Thoracic aorta (tissue), 2 donors: ENCODE results near the gene DAW1. TPM values are rescaled to one million over a fixed set of nuclear protein-coding genes. Genes with fewer than 3 reads are reported as not detected.
"Not testable (repeated sequence)": the region's sequence is repeated elsewhere in the genome, so short reads cannot be mapped to it uniquely, and the experiment has no call there.

Experiments used
- ATAC-seq: fragments of 150-250 bp; one replicate; pipeline ENCODE4 v1.8.0; 2017; ENCODE audit warnings: low read depth; ENCODE audit not compliant: insufficient number of reproducible peaks, low FRiP score
- DNase-seq: peaks from one replicate; pipeline ENCODE4 v3.0.0-alpha.2; 2020; ENCODE audit warnings: low spot score
- H3K27ac ChIP-seq, 2 donors: fragments of 200-600 bp; sonication (generic); 1 replicate in 1 of 2; 2 replicates in 1 of 2; pipeline ENCODE4 v1.5.1; 2016; ENCODE audit warnings: mild to moderate bottlenecking in 2 of 2, moderate library complexity in 2 of 2
- H3K27me3 ChIP-seq: fragments of 200-600 bp; sonication (generic); replicated peaks from 2 replicates; pipeline ENCODE4 v1.6.0; 2016; ENCODE audit warnings: mild to moderate bottlenecking; ENCODE audit not compliant: insufficient read depth
- H3K36me3 ChIP-seq: fragments of 200-600 bp; sonication (generic); one replicate; pipeline ENCODE4 v1.5.1; 2016
- H3K4me1 ChIP-seq, 2 donors: fragments of 200-600 bp; sonication (generic); 1 replicate in 1 of 2; 2 replicates in 1 of 2; pipeline versions ENCODE4 v1.5.1 to v1.6.0; 2016; ENCODE audit warnings: low read depth in 2 of 2, mild to moderate bottlenecking in 1 of 2; ENCODE audit not compliant: control insufficient read depth in 1 of 2
- H3K4me3 ChIP-seq: fragments of 200-600 bp; sonication (generic); 2 replicates; pipeline ENCODE4 v1.5.1; 2016; ENCODE audit warnings: mild to moderate bottlenecking
- H3K9me3 ChIP-seq: fragments of 200-600 bp; sonication (generic); 2 replicates; pipeline ENCODE4 v1.5.1; 2016
- total RNA-seq, 2 donors: library from RNA; depleted of rRNA; stranded (reverse); fragments of >200 nt; gene quantifications; one replicate each; pipeline versions ENCODE4 v1.1.0 to v1.2.3, GENCODE V29; 2016
- TF ChIP-seq, protein P1 (sequence below): fragments of 200-600 bp; sonication (generic); IDR thresholded peaks from one replicate; pipeline ENCODE4 v1.5.1; 2019; ENCODE audit warnings: antibody characterized with exemption

The DAW1 gene
- total RNA-seq, 2 donors from 2014 or later: 1.1 to 1.2 TPM

DNA sequence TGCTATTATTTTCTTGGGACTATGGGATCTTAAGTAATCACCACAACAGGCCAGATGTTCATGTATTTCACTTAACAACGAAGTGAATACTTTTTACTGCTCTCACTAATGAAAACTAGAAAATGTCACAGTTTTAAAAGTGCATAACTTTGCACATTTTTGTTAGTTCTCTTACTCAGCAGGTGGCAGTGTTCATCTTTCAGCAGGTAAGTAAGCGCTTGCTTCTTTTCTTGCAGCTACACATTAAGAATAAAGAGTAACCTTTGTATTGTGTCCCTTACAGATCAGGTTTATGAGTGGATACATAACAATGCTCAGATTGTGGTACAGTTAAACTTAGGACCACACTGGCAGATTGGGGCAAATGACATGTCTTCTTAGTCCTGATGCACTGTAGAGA lies 61.0 kb downstream of the DAW1 start:
- Histone ChIP-seq H3K27me3 (no peaks in the 10 kb centered on the region), H3K36me3 (no peaks in the 10 kb centered on the region), H3K9me3 (peaks cover 6% of the 10 kb centered on the region), H3K27ac (no peak overlapping the region), H3K4me1 (no peaks in the 10 kb centered on the region), H3K4me3 (no peak overlapping the region)
- TF ChIP-seq, protein P1, sequence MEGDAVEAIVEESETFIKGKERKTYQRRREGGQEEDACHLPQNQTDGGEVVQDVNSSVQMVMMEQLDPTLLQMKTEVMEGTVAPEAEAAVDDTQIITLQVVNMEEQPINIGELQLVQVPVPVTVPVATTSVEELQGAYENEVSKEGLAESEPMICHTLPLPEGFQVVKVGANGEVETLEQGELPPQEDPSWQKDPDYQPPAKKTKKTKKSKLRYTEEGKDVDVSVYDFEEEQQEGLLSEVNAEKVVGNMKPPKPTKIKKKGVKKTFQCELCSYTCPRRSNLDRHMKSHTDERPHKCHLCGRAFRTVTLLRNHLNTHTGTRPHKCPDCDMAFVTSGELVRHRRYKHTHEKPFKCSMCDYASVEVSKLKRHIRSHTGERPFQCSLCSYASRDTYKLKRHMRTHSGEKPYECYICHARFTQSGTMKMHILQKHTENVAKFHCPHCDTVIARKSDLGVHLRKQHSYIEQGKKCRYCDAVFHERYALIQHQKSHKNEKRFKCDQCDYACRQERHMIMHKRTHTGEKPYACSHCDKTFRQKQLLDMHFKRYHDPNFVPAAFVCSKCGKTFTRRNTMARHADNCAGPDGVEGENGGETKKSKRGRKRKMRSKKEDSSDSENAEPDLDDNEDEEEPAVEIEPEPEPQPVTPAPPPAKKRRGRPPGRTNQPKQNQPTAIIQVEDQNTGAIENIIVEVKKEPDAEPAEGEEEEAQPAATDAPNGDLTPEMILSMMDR: no peak
- ATAC-seq (no peak), DNase-seq (no peak)

DNA sequence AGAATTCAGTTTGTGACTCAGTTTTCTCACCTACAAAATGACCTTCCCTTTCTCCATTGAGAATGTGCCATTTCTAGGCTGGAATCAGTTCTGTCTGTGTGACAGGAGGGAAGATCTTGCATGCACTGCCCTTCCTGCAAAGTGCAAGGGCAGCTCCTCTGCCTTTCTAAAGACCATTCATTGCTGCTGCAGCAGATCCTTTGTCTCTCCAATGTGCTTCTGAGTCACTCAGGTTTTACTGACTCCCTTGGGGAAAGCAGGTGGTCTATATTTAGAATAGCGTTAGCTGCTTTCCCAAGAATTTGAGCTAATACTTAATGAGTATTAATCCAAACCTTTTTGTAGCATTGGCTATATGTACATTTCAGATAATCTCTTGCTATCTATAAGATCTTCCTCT lies 62.5 kb downstream of the DAW1 start:
- Histone ChIP-seq H3K4me1 (no peaks in the 10 kb centered on the region), H3K27ac (no peak overlapping the region), H3K36me3 (no peaks in the 10 kb centered on the region), H3K4me3 (no peak overlapping the region), H3K27me3 (no peaks in the 10 kb centered on the region), H3K9me3 (no peaks in the 10 kb centered on the region)
- ATAC-seq (no peak), DNase-seq (no peak)
- TF ChIP-seq, protein P1: no peak

DNA sequence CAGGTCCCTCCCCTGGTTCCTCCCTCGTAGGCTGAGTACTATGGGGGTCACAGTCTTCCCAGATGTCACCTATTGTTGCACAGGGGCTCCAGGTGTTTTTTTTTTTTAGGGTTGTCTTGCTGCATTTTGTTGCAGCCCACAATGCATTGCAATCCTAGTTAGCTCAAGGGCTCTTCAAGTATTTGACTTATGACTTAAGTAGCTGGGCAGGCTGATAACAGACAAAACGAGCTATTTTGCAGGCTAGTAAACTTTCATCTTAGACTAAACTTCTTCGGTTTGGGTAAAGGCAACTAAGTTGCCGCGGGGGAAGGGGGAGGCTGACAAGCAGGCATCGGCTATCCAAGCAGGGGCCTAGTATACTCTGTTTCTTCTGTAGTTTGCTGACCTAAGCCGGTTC lies 64.8 kb downstream of the DAW1 start:
- not testable (repeated sequence) for H3K27me3 ChIP-seq, H3K4me1 ChIP-seq, H3K36me3 ChIP-seq, H3K9me3 ChIP-seq, H3K4me3 ChIP-seq, H3K27ac ChIP-seq, DNase-seq, ATAC-seq

DNA sequence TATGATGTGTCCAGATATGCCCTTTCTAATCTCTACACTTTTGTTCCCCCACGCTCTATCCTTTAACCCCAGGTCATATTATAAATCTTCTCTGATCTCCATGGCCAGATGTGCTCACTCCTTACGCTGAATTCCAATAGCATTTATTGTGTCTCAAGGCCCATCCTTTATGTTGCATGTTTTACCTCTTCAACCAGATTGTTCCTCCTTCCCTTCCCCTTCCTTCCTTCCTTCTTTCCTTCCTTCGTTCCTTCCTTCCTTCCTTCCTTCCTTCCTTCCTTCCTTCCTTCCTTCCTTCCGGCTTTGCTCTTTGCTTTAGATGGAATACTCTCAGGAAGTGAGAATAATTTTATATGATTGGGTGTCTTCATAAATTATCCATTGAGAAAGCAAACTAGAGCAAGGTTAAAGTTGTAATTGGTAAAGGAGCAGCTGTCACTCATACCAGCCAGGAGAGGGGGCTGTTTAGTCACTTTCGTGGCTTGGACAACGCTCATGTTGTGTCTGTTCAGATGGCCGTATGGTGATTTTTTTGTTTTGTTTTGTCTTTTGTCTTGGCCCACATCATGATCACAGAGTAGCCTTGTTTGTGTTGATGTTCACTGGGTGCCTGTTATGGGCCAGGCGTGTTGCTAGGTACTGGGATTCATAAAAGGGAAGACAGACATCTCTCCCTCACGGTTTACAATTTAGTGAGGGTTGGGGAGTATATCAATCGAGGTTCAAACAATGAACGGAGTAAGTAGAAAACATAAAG lies 68.0 kb downstream of the DAW1 start:
- H3K4me3 ChIP-seq: no peak overlapping the region
- DNase-seq (no peak), ATAC-seq (no peak)
- H3K27me3 ChIP-seq: no peaks in the 10 kb centered on the region
- no peaks in the 10 kb centered on the region for H3K4me1 ChIP-seq
- no peak overlapping the region for H3K27ac ChIP-seq
- no peaks in the 10 kb centered on the region for H3K36me3 ChIP-seq
- TF ChIP-seq, protein P1: no peak
- H3K9me3 ChIP-seq: no peaks in the 10 kb centered on the region

DNA sequence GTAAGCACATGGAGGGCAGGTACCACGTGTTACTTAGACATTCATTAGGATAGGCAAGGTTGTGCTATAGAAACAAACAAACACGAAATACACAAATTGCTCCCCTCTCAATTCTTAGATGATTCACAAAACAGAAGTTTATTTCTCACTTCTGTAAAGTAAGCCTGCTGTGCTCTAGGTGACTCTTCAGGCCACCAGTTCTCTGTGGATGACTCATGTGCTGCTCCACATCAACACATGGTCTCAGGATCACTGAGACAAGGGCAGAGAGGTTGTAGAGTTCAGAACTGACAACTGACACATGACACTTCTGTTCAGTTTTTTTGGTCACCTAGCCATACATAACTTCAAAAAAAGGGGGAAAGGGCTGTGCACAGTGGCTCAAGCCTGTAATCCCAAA lies 70.6 kb downstream of the DAW1 start:
- DNase-seq (no peak), ATAC-seq (no peak)
- Histone ChIP-seq H3K4me1 (no peaks in the 10 kb centered on the region), H3K4me3 (no peak overlapping the region), H3K27ac (no peak overlapping the region), H3K27me3 (no peaks in the 10 kb centered on the region), H3K9me3 (no peaks in the 10 kb centered on the region), H3K36me3 (no peaks in the 10 kb centered on the region)
- TF ChIP-seq, protein P1: no peak

DNA sequence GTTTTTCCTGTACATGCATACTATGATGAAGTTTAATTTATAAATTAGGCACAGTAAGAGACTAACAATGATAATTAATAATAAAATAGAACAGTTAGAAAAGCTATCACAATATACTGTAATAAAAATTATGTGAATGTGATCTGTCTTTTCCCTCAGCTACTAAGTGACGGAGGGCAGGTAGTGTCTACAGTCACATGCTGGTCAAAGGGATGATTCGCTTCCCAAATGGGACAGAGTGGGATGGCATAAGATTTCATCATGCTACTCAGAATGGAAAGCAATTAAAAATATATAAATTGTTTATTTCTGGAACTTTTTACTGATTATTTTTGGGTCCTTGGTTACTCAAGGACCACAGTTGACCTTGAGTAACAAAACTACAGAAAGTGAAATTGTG lies 71.5 kb downstream of the DAW1 start:
- TF ChIP-seq, protein P1: no peak

More for the DNA sequence above, 71.5 kb downstream of the DAW1 start:
- no peaks in the 10 kb centered on the region for H3K36me3 ChIP-seq
- H3K9me3 ChIP-seq: no peaks in the 10 kb centered on the region
- H3K4me1 ChIP-seq: no peaks in the 10 kb centered on the region
- ATAC-seq (no peak), DNase-seq (no peak)
- no peak overlapping the region for H3K27ac ChIP-seq
- no peak overlapping the region for H3K4me3 ChIP-seq
- no peaks in the 10 kb centered on the region for H3K27me3 ChIP-seq
